ENCODE measurements around the gene ENDOD1. TPM values are rescaled to one million over a fixed set of nuclear protein-coding genes. Genes with fewer than 3 reads are reported as not detected.

The ENDOD1 gene
- total RNA-seq, 1 experiment from 2014 or later = 0.87 TPM

- no peak for DNase-seq
- H3K27ac Mint-ChIP-seq = no peak overlapping the region
- Histone ChIP-seq H3K27ac (ENCODE audit: insufficient read length, low read depth, low read length) (no peak overlapping the region), H3K4ac (ENCODE audit: low read depth, low read length) (no peak overlapping the region), H3T11ph (ENCODE audit: low read length) (no peak overlapping the region), H2AFZ (ENCODE audit: low read length) (no peak overlapping the region), H3K14ac (ENCODE audit: insufficient read depth, low read length) (no peak overlapping the region), H4K8ac (replicated peaks; ENCODE audit: insufficient read length, low read depth, low read length) (no peak overlapping the region), H3K18ac (ENCODE audit: insufficient read length, low read depth, low read length) (no peak overlapping the region), H3K27me3 (ENCODE audit: insufficient read depth, low read length) (no peaks in the 10 kb centered on the region), H3K79me1 (ENCODE audit: insufficient read depth, low read depth, low read length, poor library complexity, severe bottlenecking) (no peaks in the 10 kb centered on the region), H3K9ac (ENCODE audit: extremely low read depth, insufficient read length, low read length) (no peak overlapping the region), H3K23me2 (ENCODE audit: insufficient read length, low read depth, low read length, poor library complexity, severe bottlenecking) (no peaks in the 10 kb centered on the region), H3K4me1 (ENCODE audit: insufficient read depth, low read length) (no peaks in the 10 kb centered on the region), H3K56ac (ENCODE audit: insufficient read length, low read depth, low read length) (no peak overlapping the region), H2BK20ac (ENCODE audit: low read depth, low read length, poor library complexity, severe bottlenecking) (no peak overlapping the region), H2BK15ac (ENCODE audit: low read depth, low read length) (no peak overlapping the region), H2BK12ac (ENCODE audit: insufficient read length, low read depth, low read length) (no peak overlapping the region), H4K5ac (ENCODE audit: insufficient read length, low read depth, low read length) (no peak overlapping the region), H4K20me1 (ENCODE audit: control insufficient read depth, insufficient read depth, insufficient read length) (no peaks in the 10 kb centered on the region), H2AK5ac (ENCODE audit: insufficient read length, low read length) (no peak overlapping the region), H3K79me2 (ENCODE audit: insufficient read depth, low read length) (no peaks in the 10 kb centered on the region), H3K9me3 (ENCODE audit: control insufficient read depth, low read depth, low read length) (no peaks in the 10 kb centered on the region), H2BK5ac (ENCODE audit: insufficient read length, low read length) (no peak overlapping the region), H3K23ac (ENCODE audit: insufficient read length, low read depth, low read length) (no peak overlapping the region), H4K91ac (ENCODE audit: insufficient read length, low read depth, low read length) (no peak overlapping the region), H3K4me2 (ENCODE audit: insufficient read depth, insufficient read length, low read length) (no peak overlapping the region), H2BK120ac (ENCODE audit: low read depth, low read length, poor library complexity, severe bottlenecking) (no peak overlapping the region)
- WGBS (ENCODE audit: extremely low coverage, insufficient read length, low lambda C conversion rate) = no CpG with 5 or more reads among the region's 2 CpGs
- no peaks in the 10 kb centered on the region for H3K4me1 Mint-ChIP-seq
- H3K4me3 Mint-ChIP-seq = no peak overlapping the region
- TF ChIP-seq, protein P1, sequence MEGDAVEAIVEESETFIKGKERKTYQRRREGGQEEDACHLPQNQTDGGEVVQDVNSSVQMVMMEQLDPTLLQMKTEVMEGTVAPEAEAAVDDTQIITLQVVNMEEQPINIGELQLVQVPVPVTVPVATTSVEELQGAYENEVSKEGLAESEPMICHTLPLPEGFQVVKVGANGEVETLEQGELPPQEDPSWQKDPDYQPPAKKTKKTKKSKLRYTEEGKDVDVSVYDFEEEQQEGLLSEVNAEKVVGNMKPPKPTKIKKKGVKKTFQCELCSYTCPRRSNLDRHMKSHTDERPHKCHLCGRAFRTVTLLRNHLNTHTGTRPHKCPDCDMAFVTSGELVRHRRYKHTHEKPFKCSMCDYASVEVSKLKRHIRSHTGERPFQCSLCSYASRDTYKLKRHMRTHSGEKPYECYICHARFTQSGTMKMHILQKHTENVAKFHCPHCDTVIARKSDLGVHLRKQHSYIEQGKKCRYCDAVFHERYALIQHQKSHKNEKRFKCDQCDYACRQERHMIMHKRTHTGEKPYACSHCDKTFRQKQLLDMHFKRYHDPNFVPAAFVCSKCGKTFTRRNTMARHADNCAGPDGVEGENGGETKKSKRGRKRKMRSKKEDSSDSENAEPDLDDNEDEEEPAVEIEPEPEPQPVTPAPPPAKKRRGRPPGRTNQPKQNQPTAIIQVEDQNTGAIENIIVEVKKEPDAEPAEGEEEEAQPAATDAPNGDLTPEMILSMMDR (conservative IDR thresholded peaks at IDR 0.05) = no peak
- H3K36me3 Mint-ChIP-seq (ENCODE audit: insufficient read depth in 1 of 3, low read depth in 3 of 3) = peaks cover 0 to 2% (median 0%) of the 10 kb centered on the region in 3 experiments; a peak in 1 of 7 replicates
- H3K27me3 Mint-ChIP-seq (ENCODE audit: low read depth) = peaks cover 12% of the 10 kb centered on the region
- H3K9me3 Mint-ChIP-seq = no peaks in the 10 kb centered on the region; a peak in 1 of 5 replicates
These were observed 43.3 kb downstream of the ENDOD1 start for GRCh38 chr11:95132956-95133355.

Data from H9 (cell line).